ENCODE results near the gene DISP3.

Gene DISP3

GRCh38 chr1:11550664-11551283, 71.8 kb downstream of the DISP3 start:
- no peak for DNase-seq

- DNase-seq = no peak
Measured at GRCh38 chr1:11558276-11558675, 79.3 kb downstream of the DISP3 start.

- no peak for DNase-seq
Measured at GRCh38 chr1:11558871-11559590, 80.1 kb downstream of the DISP3 start.

- no peak for DNase-seq
Measured at GRCh38 chr1:11559591-11559970, 80.6 kb downstream of the DISP3 start.

- DNase-seq = no peak
Measured at GRCh38 chr1:11560061-11560460, 81.1 kb downstream of the DISP3 start.

GRCh38 chr1:11561740-11562139, 82.8 kb downstream of the DISP3 start:
- DNase-seq = no peak

- no peak for DNase-seq
Measured at GRCh38 chr1:11562664-11563063, 83.7 kb downstream of the DISP3 start.

GRCh38 chr1:11563560-11564069, 84.7 kb downstream of the DISP3 start:
- DNase-seq = no peak

GRCh38 chr1:11564237-11564636, 85.3 kb downstream of the DISP3 start:
- DNase-seq = no peak

- DNase-seq = no peak
Measured at GRCh38 chr1:11566042-11566850, 87.3 kb downstream of the DISP3 start.

GRCh38 chr1:11567244-11568065, 88.5 kb downstream of the DISP3 start:
- DNase-seq = no peak

- no peak for DNase-seq
Measured at GRCh38 chr1:11568687-11569086, 89.7 kb downstream of the DISP3 start.

- no peak for DNase-seq
Measured at GRCh38 chr1:11569551-11569950, 90.6 kb downstream of the DISP3 start.

- DNase-seq = no peak
Measured at GRCh38 chr1:11569954-11570353, 91.0 kb downstream of the DISP3 start.

GRCh38 chr1:11570821-11571380, 91.9 kb downstream of the DISP3 start:
- no peak for DNase-seq

GRCh38 chr1:11571906-11572616, 93.1 kb downstream of the DISP3 start:
- no peak for DNase-seq

GRCh38 chr1:11573116-11573692, 94.2 kb downstream of the DISP3 start:
- no peak for DNase-seq

- no peak for DNase-seq
Measured at GRCh38 chr1:11575553-11575952, 96.6 kb downstream of the DISP3 start.

- no peak for DNase-seq
Measured at GRCh38 chr1:11576109-11576875, 97.3 kb downstream of the DISP3 start.

- no peak for DNase-seq
Measured at GRCh38 chr1:11578004-11578403, 99.0 kb downstream of the DISP3 start.

- no peak for DNase-seq
Measured at GRCh38 chr1:11579506-11579905, 100.6 kb downstream of the DISP3 start.

Measured in NCI-H748 treated with DMSO at 0.1 percent for 48 hours (cell line).